CD14-positive monocyte (primary cell): ENCODE measurements around the gene CNTNAP2. TPM values are rescaled to one million over a fixed set of nuclear protein-coding genes. Genes with fewer than 3 reads are reported as not detected.

Experiments
- DNase-seq, 3 donors: peaks; one replicate each; pipeline ENCODE4 v3.0.0-alpha.2; 2011 to 2022
- H2AFZ ChIP-seq: 2 replicates; pipeline ENCODE4 v1.6.0; 2012; ENCODE audit warnings: mild to moderate bottlenecking, low read depth, low read length, inconsistent platforms; ENCODE audit not compliant: insufficient read depth, poor library complexity, severe bottlenecking
- H3K27ac ChIP-seq, 2 donors: 1 replicate in 1 of 2; 2 replicates in 1 of 2; pipeline ENCODE4 v1.5.1; 2012 to 2013; ENCODE audit warnings: low read length in 2 of 2, control low read depth in 1 of 2, inconsistent platforms in 1 of 2, low read depth in 1 of 2, mild to moderate bottlenecking in 1 of 2
- H3K27me3 ChIP-seq, 2 donors: one replicate each; pipeline versions ENCODE4 v1.6.0 to v1.6.1; 2011 to 2013; ENCODE audit warnings: low read length in 2 of 2; ENCODE audit not compliant: control insufficient read depth in 2 of 2, insufficient read depth in 2 of 2
- H3K36me3 ChIP-seq, 2 donors: replicated peaks in 1 of 2; 1 replicate in 1 of 2; 2 replicates in 1 of 2; pipeline versions ENCODE4 v1.5.1 to v1.6.1; 2012 to 2013; ENCODE audit warnings: low read length in 2 of 2, control low read depth in 1 of 2, inconsistent platforms in 1 of 2, mild to moderate bottlenecking in 1 of 2; ENCODE audit not compliant: insufficient read depth in 2 of 2, control insufficient read depth in 1 of 2
- H3K4me1 ChIP-seq, 2 donors: 1 replicate in 1 of 2; 2 replicates in 1 of 2; pipeline versions ENCODE4 v1.5.1 to v1.6.1; 2012 to 2013; ENCODE audit warnings: low read length in 2 of 2, control low read depth in 1 of 2, inconsistent platforms in 1 of 2, mild to moderate bottlenecking in 1 of 2, moderate library complexity in 1 of 2; ENCODE audit not compliant: insufficient read depth in 2 of 2, control insufficient read depth in 1 of 2
- H3K4me2 ChIP-seq: replicated peaks from 2 replicates; pipeline ENCODE3; 2012; ENCODE audit warnings: low read length, moderate library complexity, mild to moderate bottlenecking; ENCODE audit not compliant: poor library complexity, severe bottlenecking; ENCODE audit errors: extremely low read depth
- H3K4me3 ChIP-seq, 3 experiments: fragments of 200-600 bp in 1 of 3; sonication (generic) in 1 of 3; replicated peaks in 1 of 3; 1 replicate in 2 of 3; 2 replicates in 1 of 3; pipeline ENCODE4 v1.5.1; 2011 to 2013; ENCODE audit warnings: low read length in 3 of 3, mild to moderate bottlenecking in 3 of 3, control low read depth in 2 of 3, low read depth in 2 of 3, inconsistent platforms in 1 of 3, moderate library complexity in 1 of 3
- H3K79me2 ChIP-seq: 2 replicates; pipeline ENCODE4 v1.6.0; 2012; ENCODE audit warnings: mild to moderate bottlenecking, control low read depth, inconsistent platforms, low read length, moderate library complexity; ENCODE audit not compliant: insufficient read depth
- H3K9ac ChIP-seq: 2 replicates; pipeline ENCODE4 v1.6.0; 2017; ENCODE audit warnings: low read length, mild to moderate bottlenecking; ENCODE audit not compliant: insufficient read depth, poor library complexity, severe bottlenecking
- H3K9me3 ChIP-seq, 2 donors: replicated peaks in 1 of 2; 1 replicate in 1 of 2; 2 replicates in 1 of 2; pipeline versions ENCODE4 v1.5.1 to v1.6.1; 2012 to 2013; ENCODE audit warnings: low read length in 2 of 2, control low read depth in 1 of 2; ENCODE audit not compliant: control insufficient read depth in 1 of 2, insufficient read depth in 1 of 2
- H4K20me1 ChIP-seq: 2 replicates; pipeline ENCODE4 v1.6.0; 2012; ENCODE audit warnings: mild to moderate bottlenecking, low read length, control low read depth, moderate library complexity; ENCODE audit not compliant: insufficient read depth
- H3K27ac Mint-ChIP-seq, 7 donors: one replicate each; pipeline ENCODE4 v1.8.0; 2020; ENCODE audit warnings: mild to moderate bottlenecking in 7 of 7, mixed read lengths in 7 of 7, moderate library complexity in 6 of 7, inconsistent platforms in 2 of 7
- H3K27me3 Mint-ChIP-seq, 3 donors: one replicate each; pipeline ENCODE4 v1.8.0; 2021 to 2022; ENCODE audit warnings: low read depth in 3 of 3, mild to moderate bottlenecking in 3 of 3, mixed read lengths in 3 of 3, moderate library complexity in 3 of 3, inconsistent platforms in 1 of 3
- H3K36me3 Mint-ChIP-seq, 2 donors: one replicate each; pipeline ENCODE4 v1.8.0; 2020; ENCODE audit warnings: mixed read lengths in 2 of 2, inconsistent platforms in 1 of 2, mild to moderate bottlenecking in 1 of 2
- H3K4me1 Mint-ChIP-seq: one replicate; pipeline ENCODE4 v1.8.0; 2020; ENCODE audit warnings: mild to moderate bottlenecking, mixed read lengths
- H3K4me3 Mint-ChIP-seq, 2 donors: one replicate each; pipeline ENCODE4 v1.8.0; 2020; ENCODE audit warnings: mild to moderate bottlenecking in 2 of 2, mixed read lengths in 2 of 2, moderate library complexity in 1 of 2
- H3K9me3 Mint-ChIP-seq, 7 donors: one replicate each; pipeline ENCODE4 v1.8.0; 2020 to 2022; ENCODE audit warnings: mixed read lengths in 7 of 7, mild to moderate bottlenecking in 6 of 7, moderate library complexity in 6 of 7, inconsistent platforms in 2 of 7
- WGBS: methylation state at CpG from one replicate; pipeline ENCODE4 v1.1.5; 2013; ENCODE audit warnings: missing lambda C conversion rate; ENCODE audit not compliant: insufficient coverage; 5-methylcytosine and 5-hydroxymethylcytosine counted together
- intact Hi-C, 2 donors: fragments of 100-400 bp; cut with micrococcal nuclease; formaldehyde crosslinking; loops; one replicate each; pipeline versions ENCODE4 v1.15.0 to v1.15.1; 2023
- polyA plus RNA-seq, 3 donors: library from polyadenylated mRNA; depleted of rRNA in 1 of 3; unstranded in 2 of 3; stranded (reverse) in 1 of 3; fragments of 300-500 nt in 2 of 3; fragments of >200 nt in 1 of 3; fragmentation: Illumina TruSeq in 2 of 3; gene quantifications; 1 replicate in 2 of 3; 2 replicates in 1 of 3; pipeline ENCODE4 v1.2.3, GENCODE V29; 2012 to 2021
- TF ChIP-seq, protein P1 (sequence below): fragments of 200-600 bp; IDR thresholded peaks from one replicate; pipeline ENCODE4 v1.8.0; 2022; ENCODE audit warnings: antibody characterized with exemption, mild to moderate bottlenecking

CNTNAP2 gene
- polyA plus RNA-seq, 3 donors = 0.01 TPM; not detected in 2

DNA sequence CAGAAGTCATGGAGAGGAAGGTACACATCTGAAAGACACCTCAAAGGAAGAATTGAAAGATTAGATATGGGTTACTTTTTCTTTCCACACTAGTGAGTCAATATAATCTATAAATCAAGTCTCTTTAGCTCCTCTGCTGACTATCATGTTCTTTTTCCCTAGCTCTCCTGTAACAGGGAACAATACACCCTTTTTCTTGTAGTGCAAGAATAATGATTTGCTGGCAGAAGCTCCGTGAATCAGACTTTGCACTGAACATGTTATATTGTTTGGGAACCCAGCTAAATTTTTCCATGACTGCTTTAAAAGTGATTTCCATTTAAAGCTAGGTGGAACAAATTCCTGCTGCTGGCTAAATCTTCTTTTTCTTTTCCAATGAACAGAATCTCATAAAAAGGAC is 1717.4 kb downstream of the CNTNAP2 start:
- Histone ChIP-seq H3K79me2 (no peaks in the 10 kb centered on the region), H3K4me2 (no peak overlapping the region), H3K4me1 (no peaks in the 10 kb centered on the region), H3K9ac (no peak overlapping the region), H3K4me3 (no peak overlapping the region), H3K9me3 (peaks cover 19 to 21% of the 10 kb centered on the region in 2 donors), H3K27ac (no peak overlapping the region), H2AFZ (no peak overlapping the region), H3K27me3 (no peaks in the 10 kb centered on the region), H3K36me3 (no peaks in the 10 kb centered on the region), H4K20me1 (no peaks in the 10 kb centered on the region)
- no peaks in the 10 kb centered on the region for H3K4me1 Mint-ChIP-seq
- H3K9me3 Mint-ChIP-seq = peaks cover 6 to 26% (median 20%) of the 10 kb centered on the region in 7 donors
- no peak overlapping the region for H3K4me3 Mint-ChIP-seq
- no peak overlapping the region for H3K27ac Mint-ChIP-seq
- no peaks in the 10 kb centered on the region for H3K36me3 Mint-ChIP-seq
- no CpG with 5 or more reads among the region's 1 CpG for WGBS
- intact Hi-C loops = no loop called here
- DNase-seq = no peak
- peaks cover 0 to 4% (median 0%) of the 10 kb centered on the region in 3 donors for H3K27me3 Mint-ChIP-seq
- TF ChIP-seq, protein P1, sequence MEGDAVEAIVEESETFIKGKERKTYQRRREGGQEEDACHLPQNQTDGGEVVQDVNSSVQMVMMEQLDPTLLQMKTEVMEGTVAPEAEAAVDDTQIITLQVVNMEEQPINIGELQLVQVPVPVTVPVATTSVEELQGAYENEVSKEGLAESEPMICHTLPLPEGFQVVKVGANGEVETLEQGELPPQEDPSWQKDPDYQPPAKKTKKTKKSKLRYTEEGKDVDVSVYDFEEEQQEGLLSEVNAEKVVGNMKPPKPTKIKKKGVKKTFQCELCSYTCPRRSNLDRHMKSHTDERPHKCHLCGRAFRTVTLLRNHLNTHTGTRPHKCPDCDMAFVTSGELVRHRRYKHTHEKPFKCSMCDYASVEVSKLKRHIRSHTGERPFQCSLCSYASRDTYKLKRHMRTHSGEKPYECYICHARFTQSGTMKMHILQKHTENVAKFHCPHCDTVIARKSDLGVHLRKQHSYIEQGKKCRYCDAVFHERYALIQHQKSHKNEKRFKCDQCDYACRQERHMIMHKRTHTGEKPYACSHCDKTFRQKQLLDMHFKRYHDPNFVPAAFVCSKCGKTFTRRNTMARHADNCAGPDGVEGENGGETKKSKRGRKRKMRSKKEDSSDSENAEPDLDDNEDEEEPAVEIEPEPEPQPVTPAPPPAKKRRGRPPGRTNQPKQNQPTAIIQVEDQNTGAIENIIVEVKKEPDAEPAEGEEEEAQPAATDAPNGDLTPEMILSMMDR = no peak

DNA sequence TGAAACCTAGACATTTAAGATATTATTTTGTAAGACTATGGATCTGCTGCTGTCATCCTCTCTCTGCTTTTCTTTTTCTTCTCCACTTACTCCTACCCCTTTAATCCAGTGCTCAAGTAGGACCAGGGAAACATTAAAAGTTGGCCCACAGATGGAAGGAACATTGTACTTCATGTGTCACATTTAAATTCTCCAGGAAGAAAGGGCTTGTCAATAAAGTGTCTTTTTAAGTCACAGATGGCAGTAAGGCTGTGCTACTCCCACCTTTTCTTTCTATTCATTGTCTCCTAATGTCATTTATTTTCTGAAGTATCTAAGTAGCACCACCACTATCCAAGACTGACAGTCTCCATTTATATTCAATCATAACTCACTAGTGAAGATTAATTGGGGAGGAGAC is 1736.2 kb downstream of the CNTNAP2 start:
- no peaks in the 10 kb centered on the region for H3K27me3 Mint-ChIP-seq

More for the DNA sequence above, 1736.2 kb downstream of the CNTNAP2 start:
- intact Hi-C loops = no loop called here
- TF ChIP-seq, protein P1 = no peak
- Histone ChIP-seq H2AFZ (no peak overlapping the region), H3K9me3 (peaks cover 4 to 9% of the 10 kb centered on the region in 2 donors), H3K79me2 (no peaks in the 10 kb centered on the region), H3K4me3 (no peak overlapping the region), H3K4me1 (no peaks in the 10 kb centered on the region), H3K4me2 (no peak overlapping the region), H4K20me1 (no peaks in the 10 kb centered on the region), H3K27me3 (no peaks in the 10 kb centered on the region), H3K27ac (no peak overlapping the region), H3K9ac (no peak overlapping the region), H3K36me3 (no peaks in the 10 kb centered on the region)
- H3K9me3 Mint-ChIP-seq = peaks cover 1 to 12% (median 4%) of the 10 kb centered on the region in 7 donors
- no peak for DNase-seq
- no peaks in the 10 kb centered on the region for H3K4me1 Mint-ChIP-seq
- no peak overlapping the region for H3K4me3 Mint-ChIP-seq
- no peaks in the 10 kb centered on the region for H3K36me3 Mint-ChIP-seq
- H3K27ac Mint-ChIP-seq = no peak overlapping the region
